Transverse colon (tissue), 4 donors: ENCODE measurements around the gene AGPAT3.

ENCODE experiments used
- POLR2A ChIP-seq: fragments of 450-650 bp; IDR thresholded peaks from one replicate; pipeline ENCODE4 v1.6.1; 2016; ENCODE audit warnings: antibody characterized with exemption, mild to moderate bottlenecking, moderate library complexity
- POLR2AphosphoS5 ChIP-seq, 3 donors: sonication (generic); formaldehyde crosslinking; IDR thresholded peaks; one replicate each; pipeline ENCODE4 v1.6.1; 2016; ENCODE audit warnings: antibody characterized with exemption in 3 of 3
- TF ChIP-seq, protein P1 (sequence below), 5 experiments: fragments of 200-600 bp in 3 of 5; fragments of 450-650 bp in 2 of 5; sonication (generic) in 3 of 5; IDR thresholded peaks; 1 replicate in 2 of 5; 2 replicates in 3 of 5; pipeline ENCODE4 v1.5.1; 2016 to 2017; ENCODE audit warnings: antibody characterized with exemption in 5 of 5, inconsistent platforms in 3 of 5, mild to moderate bottlenecking in 2 of 5, moderate library complexity in 1 of 5

DNA sequence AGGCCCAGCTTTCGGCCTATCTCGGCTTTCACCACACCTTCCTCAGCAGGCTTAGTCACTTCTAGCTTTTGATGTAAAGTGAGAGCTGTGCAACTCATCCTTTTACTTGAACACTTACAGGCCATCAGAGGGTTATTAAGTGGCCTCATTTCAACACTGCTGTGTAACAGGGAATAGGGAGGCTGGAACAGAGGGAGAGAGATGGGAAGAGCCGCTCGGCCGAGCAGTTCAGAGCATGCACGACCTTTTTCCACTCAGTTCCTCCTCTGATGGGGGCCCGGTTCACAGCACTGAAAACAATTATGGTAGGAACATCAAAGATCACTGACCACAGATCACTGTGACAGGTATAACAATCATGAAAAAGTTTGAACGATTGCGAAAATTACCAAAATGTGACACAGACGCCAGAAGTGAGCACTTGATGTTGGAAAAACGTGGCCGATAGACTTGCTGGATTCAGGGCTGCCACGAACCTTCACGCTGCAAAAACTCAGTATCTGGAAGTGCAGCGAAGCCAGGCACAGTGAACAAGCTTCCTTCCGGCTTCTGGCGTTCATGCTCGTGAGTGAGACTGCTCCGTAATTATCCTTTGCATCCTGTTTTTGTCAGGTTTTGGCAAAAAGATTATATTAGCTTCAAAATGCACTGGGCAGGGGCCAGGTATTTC lies 28.6 kb downstream of the AGPAT3 start:
- no peak for TF ChIP-seq POLR2A
- TF ChIP-seq, protein P1, sequence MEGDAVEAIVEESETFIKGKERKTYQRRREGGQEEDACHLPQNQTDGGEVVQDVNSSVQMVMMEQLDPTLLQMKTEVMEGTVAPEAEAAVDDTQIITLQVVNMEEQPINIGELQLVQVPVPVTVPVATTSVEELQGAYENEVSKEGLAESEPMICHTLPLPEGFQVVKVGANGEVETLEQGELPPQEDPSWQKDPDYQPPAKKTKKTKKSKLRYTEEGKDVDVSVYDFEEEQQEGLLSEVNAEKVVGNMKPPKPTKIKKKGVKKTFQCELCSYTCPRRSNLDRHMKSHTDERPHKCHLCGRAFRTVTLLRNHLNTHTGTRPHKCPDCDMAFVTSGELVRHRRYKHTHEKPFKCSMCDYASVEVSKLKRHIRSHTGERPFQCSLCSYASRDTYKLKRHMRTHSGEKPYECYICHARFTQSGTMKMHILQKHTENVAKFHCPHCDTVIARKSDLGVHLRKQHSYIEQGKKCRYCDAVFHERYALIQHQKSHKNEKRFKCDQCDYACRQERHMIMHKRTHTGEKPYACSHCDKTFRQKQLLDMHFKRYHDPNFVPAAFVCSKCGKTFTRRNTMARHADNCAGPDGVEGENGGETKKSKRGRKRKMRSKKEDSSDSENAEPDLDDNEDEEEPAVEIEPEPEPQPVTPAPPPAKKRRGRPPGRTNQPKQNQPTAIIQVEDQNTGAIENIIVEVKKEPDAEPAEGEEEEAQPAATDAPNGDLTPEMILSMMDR (IDR thresholded peaks at IDR 0.05) = no peak
- TF ChIP-seq POLR2AphosphoS5 (IDR thresholded peaks at IDR 0.05) = no peak
